Activated CD4-positive, alpha-beta T cell treated with anti-CD3 and anti-CD28 coated beads, Interleukin-2, amount 50 U/mL, for 1 hour (primary cell): Measurements from ENCODE around the gene TBC1D5.
"Not testable (repeated sequence)": the region's sequence is repeated elsewhere in the genome, so short reads cannot be mapped to it uniquely, and the experiment has no call there.

Source experiments
- DNase-seq: peaks from one replicate; pipeline ENCODE4 v3.0.0-alpha.2; 2020

The TBC1D5 gene

GRCh38 chr3:17154221-17154620 is 588.2 kb downstream of the TBC1D5 start:
- DNase-seq = no peak

- no peak for DNase-seq
These were observed 589.2 kb downstream of the TBC1D5 start for GRCh38 chr3:17153209-17153608.

GRCh38 chr3:17151598-17152373 is 590.6 kb downstream of the TBC1D5 start:
- DNase-seq = peak; percentile 62

- no peak for DNase-seq
These were observed 593.4 kb downstream of the TBC1D5 start for GRCh38 chr3:17149076-17149475.

GRCh38 chr3:17144665-17144993 is 597.8 kb downstream of the TBC1D5 start:
- DNase-seq = no peak

GRCh38 chr3:17143893-17144664 is 598.4 kb downstream of the TBC1D5 start:
- no peak for DNase-seq

- no peak for DNase-seq
These were observed 599.9 kb downstream of the TBC1D5 start for GRCh38 chr3:17142516-17142915.

GRCh38 chr3:17141699-17142098 is 600.7 kb downstream of the TBC1D5 start:
- DNase-seq = no peak

GRCh38 chr3:17140670-17141505 is 601.5 kb downstream of the TBC1D5 start:
- no peak for DNase-seq

- DNase-seq = no peak
These were observed 604.0 kb downstream of the TBC1D5 start for GRCh38 chr3:17138246-17139039.

- no peak for DNase-seq
These were observed 605.1 kb downstream of the TBC1D5 start for GRCh38 chr3:17137321-17137826.

- no peak for DNase-seq
These were observed 606.2 kb downstream of the TBC1D5 start for GRCh38 chr3:17136136-17136721.

GRCh38 chr3:17135696-17136095 is 606.7 kb downstream of the TBC1D5 start:
- DNase-seq = no peak

GRCh38 chr3:17133632-17134545 is 608.5 kb downstream of the TBC1D5 start:
- DNase-seq = no peak

GRCh38 chr3:17132286-17133115 is 609.9 kb downstream of the TBC1D5 start:
- DNase-seq = no peak

GRCh38 chr3:17130956-17131355 is 611.5 kb downstream of the TBC1D5 start:
- no peak for DNase-seq

GRCh38 chr3:17129556-17129955 is 612.9 kb downstream of the TBC1D5 start:
- no peak for DNase-seq

GRCh38 chr3:17128671-17129070 is 613.8 kb downstream of the TBC1D5 start:
- DNase-seq = not testable (repeated sequence)

- DNase-seq = no peak
These were observed 616.5 kb downstream of the TBC1D5 start for GRCh38 chr3:17125738-17126442.
